CD4-positive, alpha-beta T cell treated with Interleukin-6 for 4 hours (primary cell): ENCODE results near the gene MXRA7.
"Not testable (repeated sequence)": the region's sequence is repeated elsewhere in the genome, so short reads cannot be mapped to it uniquely, and the experiment has no call there.

Experiments
- DNase-seq: peaks from one replicate; pipeline ENCODE4 v3.0.0-alpha.2; 2020; ENCODE audit warnings: mixed read lengths

Gene MXRA7

DNA sequence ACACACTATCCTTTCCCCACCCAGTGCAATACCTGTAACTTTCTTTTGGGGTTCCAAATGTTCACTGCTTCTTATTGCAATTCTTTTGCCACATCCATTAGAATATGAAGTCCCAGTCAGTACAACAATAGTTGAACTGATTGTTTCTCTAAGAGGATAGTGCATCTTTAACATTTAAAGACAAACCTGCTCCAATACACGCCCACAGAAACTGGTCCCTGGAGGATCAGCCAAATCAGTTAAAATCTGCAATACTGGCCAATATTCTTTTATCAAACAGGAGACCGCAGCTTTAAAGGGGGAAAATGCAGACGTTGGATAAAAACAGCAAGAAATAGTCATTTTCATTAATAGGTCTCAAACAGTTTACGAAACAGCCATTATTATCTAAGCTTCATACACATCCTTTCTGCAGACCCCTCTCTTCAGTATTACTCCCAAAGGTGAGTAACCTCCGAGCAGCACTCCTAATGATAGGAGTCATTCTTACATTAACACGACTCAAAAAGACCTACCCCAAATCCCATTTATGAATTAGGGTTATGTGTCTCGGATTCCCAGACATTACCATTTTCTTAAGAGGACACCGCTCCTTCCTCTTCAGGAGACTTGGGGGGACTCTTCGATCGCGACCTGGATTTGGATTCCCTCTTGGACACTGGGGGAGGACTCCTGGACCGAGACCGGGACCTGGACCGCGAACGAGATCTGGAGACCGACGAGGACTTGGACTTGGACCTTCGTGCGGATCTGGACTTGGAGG, 25.0 kb upstream of the MXRA7 start:
- no peak for DNase-seq

DNA sequence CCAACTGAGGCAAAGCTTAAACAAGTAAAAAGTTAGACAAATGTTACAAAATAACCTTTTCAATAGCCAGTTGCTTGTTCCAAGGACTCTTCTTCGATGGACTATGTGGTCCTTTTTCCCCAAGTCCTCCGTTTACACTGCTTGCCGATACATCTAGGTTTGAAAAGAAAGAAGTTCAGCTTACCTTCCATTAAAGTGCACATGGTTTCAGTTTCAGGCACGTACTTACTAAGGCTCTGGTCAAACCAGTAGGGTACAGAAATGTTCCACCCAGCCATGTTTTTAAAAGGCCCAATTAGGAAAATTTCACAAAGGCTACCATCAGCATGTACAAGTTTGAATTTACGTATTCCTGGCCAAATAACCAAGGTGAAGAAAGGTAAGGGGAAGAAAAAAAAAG, 24.2 kb upstream of the MXRA7 start:
- DNase-seq, result no peak

GRCh38 chr17:76734080-76734840, 23.5 kb upstream of the MXRA7 start:
- DNase-seq, result peak; percentile 41

DNA sequence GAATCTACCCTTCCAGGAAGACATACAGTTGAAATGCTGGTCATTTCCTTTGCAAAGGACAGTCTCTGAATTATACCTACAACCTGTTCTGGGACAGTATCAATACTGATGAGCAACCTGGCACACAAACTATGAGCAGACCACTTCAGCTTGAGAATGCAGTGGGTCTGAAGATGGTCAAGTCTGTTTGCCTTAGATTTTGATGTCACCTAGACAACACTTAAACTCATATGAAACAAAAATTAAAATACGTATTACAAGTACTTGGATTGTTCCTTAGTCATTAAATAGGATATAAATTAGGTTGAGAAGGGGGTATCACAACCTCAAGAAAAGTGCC, 22.8 kb upstream of the MXRA7 start:
- DNase-seq, result no peak

DNA sequence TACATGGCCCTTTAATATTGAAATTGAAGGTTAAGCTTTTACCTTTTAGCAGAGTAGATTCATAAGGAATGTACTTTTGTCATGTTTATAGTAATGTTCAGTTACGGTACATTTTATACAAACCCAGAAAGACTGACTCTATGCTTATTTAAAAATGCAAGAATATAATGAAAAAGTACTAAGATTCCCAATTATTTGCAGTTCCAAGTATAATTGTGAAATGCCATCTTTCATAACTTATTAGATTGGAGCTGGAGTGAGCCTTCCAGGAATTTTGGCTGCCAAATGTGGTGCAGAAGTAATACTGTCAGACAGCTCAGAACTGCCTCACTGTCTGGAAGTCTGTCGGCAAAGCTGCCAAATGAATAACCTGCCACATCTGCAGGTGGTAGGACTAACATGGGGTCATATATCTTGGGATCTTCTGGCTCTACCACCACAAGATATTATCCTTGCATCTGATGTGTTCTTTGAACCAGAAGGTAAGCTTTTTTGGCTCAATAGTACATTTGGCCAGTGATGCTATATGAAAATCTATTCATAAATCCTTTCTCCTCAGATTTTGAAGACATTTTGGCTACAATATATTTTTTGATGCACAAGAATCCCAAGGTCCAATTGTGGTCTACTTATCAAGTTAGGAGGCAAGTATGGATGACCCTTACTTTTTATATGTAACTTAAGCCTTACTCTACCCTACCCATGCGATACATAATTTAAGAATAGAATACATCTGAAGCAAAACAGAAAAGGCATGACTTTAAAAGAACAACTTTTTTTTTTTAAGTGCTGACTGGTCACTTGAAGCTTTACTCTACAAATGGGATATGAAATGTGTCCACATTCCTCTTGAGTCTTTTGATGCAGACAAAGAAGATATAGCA, 22.2 kb upstream of the MXRA7 start:
- DNase-seq, result no peak

DNA sequence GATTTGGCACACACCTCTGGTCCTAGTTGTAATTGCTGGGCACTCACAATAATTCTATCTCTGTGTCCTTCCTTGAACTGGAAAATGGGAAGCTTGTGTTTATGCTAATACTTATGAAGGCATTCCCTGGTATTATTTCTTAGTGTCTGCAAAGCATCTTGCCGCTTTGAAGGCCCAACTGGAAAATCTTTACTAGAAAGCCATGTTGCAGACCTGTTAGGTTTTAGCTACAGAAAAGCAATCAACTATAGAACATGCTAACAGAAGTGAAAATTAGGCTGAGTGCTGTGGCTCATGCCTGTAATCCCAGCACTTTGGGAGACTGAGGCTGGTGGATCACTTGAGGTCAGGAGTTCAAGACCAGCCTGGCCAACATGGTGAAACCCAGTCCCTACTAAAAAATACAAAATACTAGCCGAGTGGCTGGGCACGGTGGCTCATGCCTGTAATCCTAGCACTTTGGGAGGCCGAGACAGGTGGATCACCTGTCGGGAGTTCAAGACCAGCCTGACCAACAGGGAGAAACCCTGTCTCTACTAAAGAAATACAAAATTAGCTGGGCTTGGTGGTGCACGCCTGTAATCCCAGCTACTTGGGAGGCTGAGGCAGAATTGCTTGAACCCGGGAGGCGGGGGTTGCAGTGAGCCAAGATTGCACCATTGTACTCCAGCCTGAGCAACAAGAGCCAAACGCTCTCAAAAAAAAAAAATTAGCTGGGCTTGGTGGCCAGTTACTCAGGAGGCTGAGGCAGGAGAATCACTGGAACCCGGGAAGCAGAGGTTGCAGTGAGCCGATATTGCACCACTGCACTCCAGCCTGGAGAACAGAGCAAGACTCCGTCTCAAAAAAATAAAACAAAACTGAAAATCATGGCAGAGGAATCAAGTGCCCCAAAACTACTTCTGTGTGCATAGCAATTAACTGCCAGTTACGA, 21.3 kb upstream of the MXRA7 start:
- DNase-seq, result not testable (repeated sequence)

- peak; percentile 16 for DNase-seq
Measured at GRCh38 chr17:76727745-76728456, 17.1 kb upstream of the MXRA7 start.

DNA sequence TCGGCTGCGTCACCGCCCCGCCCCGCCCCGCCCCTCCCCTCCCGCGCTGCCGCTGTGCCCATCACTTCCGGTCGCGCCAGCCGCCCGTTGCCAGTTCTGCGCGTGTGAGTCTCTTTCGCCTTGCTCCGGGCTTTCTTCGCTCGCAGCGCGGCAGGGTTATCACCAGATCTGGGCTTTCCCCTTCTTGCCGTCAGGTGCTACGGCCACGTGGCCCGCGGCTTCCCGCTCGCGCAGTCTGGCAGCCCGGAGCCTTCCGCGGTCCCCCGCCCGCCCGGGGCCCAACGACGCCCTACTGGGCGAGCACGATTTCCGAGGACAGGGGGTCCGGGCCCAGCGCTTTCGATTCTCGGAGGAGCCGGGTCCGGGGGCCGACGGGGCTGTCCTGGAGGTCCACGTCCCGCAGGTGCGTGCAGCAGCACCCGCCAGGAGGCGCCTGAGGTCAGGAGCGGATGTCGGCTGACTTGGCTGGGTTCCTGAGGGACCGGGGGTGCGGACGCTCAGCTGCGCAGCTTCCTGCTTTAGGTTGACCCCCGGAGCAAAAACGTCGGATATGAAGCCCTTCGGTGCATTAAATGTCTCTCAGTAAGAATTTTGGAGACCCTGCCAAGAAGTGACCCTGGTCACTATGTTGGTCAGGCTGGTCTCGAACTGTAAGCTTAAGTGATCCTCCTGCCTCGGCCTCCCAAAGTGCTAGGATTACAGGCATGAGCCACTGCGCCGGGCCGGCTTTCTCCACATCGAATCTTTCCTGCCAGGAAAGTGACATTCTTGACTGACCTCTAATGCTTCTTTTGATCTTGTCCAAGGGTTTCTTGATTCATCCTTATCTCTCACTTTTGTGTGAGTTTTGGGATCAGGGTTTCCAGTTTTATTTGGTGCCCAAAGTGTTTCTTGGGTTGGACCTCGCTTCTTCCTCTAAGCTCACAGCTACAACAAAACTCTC, 16.3 kb upstream of the MXRA7 start, which contains the start of gene METTL23:
TSS of gene METTL23 (plus strand) at position 64 of the 943 bp plus-strand sequence. CDS start 2,872 bp downstream, outside the sequence.
- peak; percentile 86 for DNase-seq

DNA sequence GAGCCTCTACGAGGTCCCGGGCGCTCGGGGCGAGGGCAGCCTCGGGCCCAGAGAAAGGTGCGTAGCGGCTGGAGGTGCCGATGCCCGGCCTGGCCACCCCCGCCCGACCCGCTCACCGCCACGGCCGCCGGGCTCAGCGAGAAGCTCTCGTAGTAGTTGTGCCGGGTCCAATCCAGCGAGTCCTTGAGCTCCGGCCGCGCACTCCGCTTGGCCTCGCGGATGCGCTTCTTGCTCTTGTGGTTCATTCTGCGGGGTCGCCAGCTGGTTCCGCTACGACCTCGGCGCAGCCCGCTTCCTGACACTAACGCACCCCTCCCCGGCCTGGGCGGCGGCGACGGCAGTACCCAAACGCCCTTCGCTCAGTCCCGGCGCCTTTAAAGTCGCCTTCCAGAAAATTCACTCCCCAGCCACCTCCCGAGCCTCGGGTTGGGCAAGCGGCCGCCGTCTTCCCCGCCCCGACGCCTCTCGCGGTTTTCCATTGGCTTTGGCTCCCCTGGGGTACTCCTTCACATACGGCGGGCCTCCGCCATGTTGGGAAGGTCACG, 15.5 kb upstream of the MXRA7 start, which contains the start of gene JMJD6:
TSS of gene JMJD6 (minus strand) at position 376 of the 545 bp plus-strand sequence. CDS start at position 245, 131 bp downstream.
- peak; percentile 97 for DNase-seq

GRCh38 chr17:76725580-76726230, 14.9 kb upstream of the MXRA7 start:
- DNase-seq, result peak; percentile 75

- no peak for DNase-seq
Measured at GRCh38 chr17:76723812-76724211, 13.0 kb upstream of the MXRA7 start.

DNA sequence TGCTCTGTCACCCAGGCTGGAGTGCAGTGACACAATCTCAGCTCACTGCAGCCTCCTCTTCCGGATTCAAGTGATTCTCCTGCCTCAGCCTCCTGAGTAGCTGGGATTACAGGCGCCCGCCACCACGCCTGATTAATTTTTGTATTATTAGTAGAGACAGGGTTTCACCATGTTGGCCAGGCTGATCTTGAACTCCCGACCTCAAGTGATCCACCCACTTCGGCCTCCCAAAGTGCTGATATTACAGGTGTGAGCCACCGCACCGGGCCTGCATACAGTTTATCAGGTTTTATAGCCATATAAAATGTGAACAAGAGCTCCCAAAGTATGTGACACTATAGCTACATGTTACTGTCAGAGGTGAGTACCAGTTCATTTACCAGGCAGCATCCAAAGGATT, 12.2 kb upstream of the MXRA7 start:
- DNase-seq, result not testable (repeated sequence)

DNA sequence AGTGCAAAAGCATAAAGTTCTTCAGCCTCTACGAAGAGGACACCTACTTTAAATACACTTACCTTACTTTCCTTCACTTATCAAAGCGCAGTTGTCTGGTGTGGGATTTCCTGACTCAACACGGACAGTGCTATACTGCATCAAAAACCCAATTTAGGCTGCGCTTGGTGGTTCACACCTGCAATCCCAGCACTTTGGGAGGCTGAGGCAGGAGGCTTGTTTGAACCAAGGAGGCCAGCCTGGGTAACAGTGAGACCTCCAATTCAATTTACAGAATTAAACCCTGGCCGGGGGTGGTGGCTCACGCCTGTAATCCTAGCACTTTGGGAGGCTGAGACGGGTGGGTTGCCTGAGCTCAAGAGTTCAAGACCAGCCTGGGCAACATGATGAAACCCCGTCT, 11.5 kb upstream of the MXRA7 start:
- no peak for DNase-seq

- DNase-seq, result no peak
Measured at GRCh38 chr17:76721463-76721862, 10.7 kb upstream of the MXRA7 start.

DNA sequence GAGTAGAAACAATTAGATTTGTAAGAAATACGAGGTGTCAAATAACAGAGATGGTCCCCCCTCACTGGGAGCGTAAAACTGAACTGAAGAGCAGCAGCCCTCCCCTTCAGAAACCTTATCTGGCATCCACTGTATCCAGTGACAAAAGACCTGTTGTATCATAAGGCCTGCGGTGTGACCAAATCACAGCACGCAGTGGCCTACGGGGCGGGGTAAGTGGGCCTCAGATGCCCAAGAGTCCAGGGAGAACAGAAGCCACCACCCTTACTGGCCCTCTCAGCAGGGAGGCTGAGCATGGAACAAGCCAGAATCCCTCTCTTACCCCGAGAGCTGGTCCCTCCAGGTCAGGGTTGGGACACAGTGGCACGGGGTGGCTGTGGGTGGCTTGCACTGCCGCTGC, 10.2 kb upstream of the MXRA7 start:
- no peak for DNase-seq

DNA sequence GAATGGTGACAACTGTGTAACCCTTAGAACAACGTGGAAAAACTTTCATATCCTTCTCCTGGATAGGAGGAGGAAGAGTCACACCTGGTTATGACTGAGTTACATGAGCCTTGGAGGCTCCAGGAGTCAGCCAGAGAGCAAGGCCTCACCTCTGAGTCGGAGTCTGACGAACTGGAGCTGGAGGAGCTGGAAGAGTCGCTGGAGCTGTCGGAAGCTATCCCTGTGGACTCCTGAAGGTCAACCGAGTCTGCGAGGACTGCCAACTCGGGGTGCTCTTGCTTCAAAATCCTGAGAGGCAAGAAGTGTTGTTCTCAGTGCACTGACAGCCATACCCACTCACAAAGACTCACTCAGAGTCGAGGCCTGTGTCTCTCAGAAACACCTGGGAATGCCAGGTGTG, 9.4 kb upstream of the MXRA7 start:
- no peak for DNase-seq

DNA sequence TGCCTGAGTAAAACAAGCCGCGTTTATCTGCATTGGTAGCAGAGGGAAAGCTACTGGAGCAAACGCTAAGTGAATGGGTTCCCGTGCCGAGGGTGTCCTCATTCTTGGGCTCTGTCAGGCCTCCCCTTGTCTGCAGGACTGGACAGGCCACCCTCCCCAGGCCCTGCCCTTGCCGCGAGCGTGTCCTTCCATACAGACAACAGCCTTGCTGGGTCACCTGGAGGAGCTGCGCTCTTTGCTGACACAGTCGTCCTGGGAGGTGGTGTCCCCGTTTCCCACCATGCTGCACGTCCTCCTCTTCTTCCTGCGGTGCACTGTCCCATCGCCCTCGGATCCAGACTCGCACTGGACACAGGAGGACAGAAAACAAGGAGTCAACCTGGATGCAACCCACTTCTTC, 7.8 kb upstream of the MXRA7 start:
- DNase-seq, result no peak

DNA sequence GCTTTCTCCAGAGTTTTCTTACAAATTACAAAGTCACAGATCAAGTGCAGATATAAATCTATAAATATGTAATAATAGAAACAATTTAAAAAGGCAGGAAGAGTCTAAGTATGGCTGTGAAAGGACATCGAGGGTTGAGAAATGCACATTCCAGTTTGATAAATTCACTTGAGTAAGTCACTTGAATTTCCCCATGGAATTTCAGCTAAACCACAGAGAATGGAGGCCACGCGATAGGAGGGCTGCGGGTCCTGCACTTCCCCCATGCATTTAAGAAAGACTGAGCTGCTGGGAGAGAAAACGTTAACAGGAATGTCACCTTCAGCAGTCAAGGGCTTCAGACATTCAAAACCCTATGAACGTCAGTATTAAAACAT, 6.1 kb upstream of the MXRA7 start:
- DNase-seq, result no peak

DNA sequence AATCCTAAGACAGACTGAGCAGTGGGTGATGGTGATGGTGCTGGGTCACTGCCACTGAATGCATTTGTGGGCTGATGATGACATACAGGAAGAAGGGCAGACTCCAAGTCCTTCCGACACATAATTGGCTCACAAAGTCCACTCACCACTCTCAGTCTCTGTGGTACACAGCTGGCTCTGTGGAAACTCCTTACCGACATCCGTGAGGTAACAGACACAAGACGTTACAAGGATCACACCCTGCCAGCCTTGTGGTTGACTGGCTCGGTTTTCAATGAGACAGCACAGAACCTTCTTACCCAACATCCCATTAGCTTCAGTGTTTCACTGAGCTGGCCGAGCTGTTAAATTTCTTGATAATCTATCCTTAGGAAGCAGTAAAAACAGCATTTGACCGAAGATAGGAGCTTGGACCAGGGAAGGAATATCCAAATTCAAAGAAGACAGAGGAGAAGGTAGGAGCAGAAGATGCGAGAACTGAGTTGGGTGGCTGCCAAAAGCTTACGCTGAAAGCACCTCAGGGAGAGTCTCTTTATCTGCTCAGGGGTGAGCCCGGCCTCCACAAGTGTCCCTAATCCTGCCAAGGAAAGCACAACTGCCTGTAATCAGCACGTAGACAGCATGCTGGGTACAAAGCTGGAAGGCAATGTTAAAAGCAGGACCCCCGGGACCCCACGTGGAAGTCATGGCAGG, 5.5 kb upstream of the MXRA7 start:
- DNase-seq, result peak; percentile 26
